Spleen (tissue), 11 donors: ENCODE results near the gene MISFA. TPM values are rescaled to one million over a fixed set of nuclear protein-coding genes. Genes with fewer than 3 reads are reported as not detected.

ENCODE experiments used
- DNase-seq: peaks from one replicate; pipeline ENCODE4 v3.0.0-alpha.2; 2020
- H3K27ac ChIP-seq, 8 donors: fragments of 200-600 bp; sonication (generic) in 7 of 8; 1 replicate in 4 of 8; 2 replicates in 4 of 8; pipeline versions ENCODE4 v1.5.0 to v1.8.0; 2016 to 2021; ENCODE audit warnings: inconsistent platforms in 4 of 8, mild to moderate bottlenecking in 4 of 8, moderate library complexity in 1 of 8
- H3K27me3 ChIP-seq, 7 donors: fragments of 200-600 bp; sonication (generic) in 6 of 7; replicated peaks in 1 of 7; 1 replicate in 4 of 7; 2 replicates in 3 of 7; pipeline versions ENCODE4 v1.5.0 to v1.8.0; 2016 to 2021; ENCODE audit warnings: inconsistent platforms in 3 of 7, mild to moderate bottlenecking in 1 of 7
- H3K36me3 ChIP-seq, 6 donors: fragments of 200-600 bp; sonication (generic) in 5 of 6; 1 replicate in 4 of 6; 2 replicates in 2 of 6; pipeline versions ENCODE4 v1.5.0 to v1.8.0; 2016 to 2021; ENCODE audit warnings: inconsistent platforms in 2 of 6
- H3K4me1 ChIP-seq, 6 donors: fragments of 200-600 bp; sonication (generic) in 5 of 6; 1 replicate in 3 of 6; 2 replicates in 3 of 6; pipeline versions ENCODE4 v1.5.0 to v1.8.0; 2016 to 2021; ENCODE audit warnings: inconsistent platforms in 3 of 6
- H3K4me3 ChIP-seq, 8 donors: fragments of 200-600 bp; sonication (generic) in 7 of 8; 1 replicate in 4 of 8; 2 replicates in 4 of 8; pipeline versions ENCODE4 v1.5.0 to v1.8.0; 2016 to 2021; ENCODE audit warnings: inconsistent platforms in 4 of 8, mild to moderate bottlenecking in 4 of 8, moderate library complexity in 2 of 8
- H3K9me3 ChIP-seq, 8 donors: fragments of 200-600 bp; sonication (generic) in 7 of 8; 1 replicate in 4 of 8; 2 replicates in 4 of 8; pipeline versions ENCODE4 v1.5.0 to v1.8.0; 2016 to 2021; ENCODE audit warnings: inconsistent platforms in 4 of 8
- POLR2A ChIP-seq, 3 donors: fragments of 450-650 bp; IDR thresholded peaks; one replicate each; pipeline ENCODE4 v1.5.1; 2017; ENCODE audit warnings: antibody characterized with exemption in 3 of 3, mild to moderate bottlenecking in 1 of 3
- POLR2AphosphoS5 ChIP-seq, 3 donors: sonication (generic); formaldehyde crosslinking; IDR thresholded peaks; one replicate each; pipeline ENCODE4 v1.5.1; 2017; ENCODE audit warnings: antibody characterized with exemption in 3 of 3
- WGBS, 5 donors: extraction: QIAGEN DNeasy Blood & Tissue Kit in 3 of 5; methylation state at CpG; one replicate each; pipeline versions ENCODE4 v1.1.5 to v1.1.7; 2013 to 2018; 5-methylcytosine and 5-hydroxymethylcytosine counted together
- intact Hi-C: fragments of 100-400 bp; cut with DNase I; formaldehyde crosslinking; loops from one replicate; pipeline ENCODE4 v1.15.0; 2023; ENCODE audit warnings: low total_unique reads
- polyA plus RNA-seq, 3 donors: library from polyadenylated mRNA; stranded (reverse); fragments of 200-250 nt; gene quantifications; one replicate each; pipeline ENCODE4 v1.2.1, GENCODE V29; 2013
- total RNA-seq, 7 donors: library from RNA; depleted of rRNA in 3 of 7; stranded (reverse); fragments of >200 nt in 3 of 7; fragmentation: NEBNext Ultra II Directional in 4 of 7; extraction: Animal tissue kit (Norgen Biotek cat#: 25700) in 4 of 7; gene quantifications; one replicate each; pipeline versions ENCODE4 v1.1.0 to v1.2.1, GENCODE V29; 2016 to 2021
- TF ChIP-seq, protein P1 (sequence below), 11 experiments: fragments of 200-600 bp in 7 of 11; fragments of 450-650 bp in 4 of 11; sonication (generic) in 4 of 11; IDR thresholded peaks in 8 of 11; conservative IDR thresholded peaks in 3 of 11; 1 replicate in 7 of 11; 2 replicates in 4 of 11; pipeline versions ENCODE4 v1.4.0 to v1.8.0; 2016 to 2021; ENCODE audit warnings: antibody characterized with exemption in 11 of 11, inconsistent platforms in 4 of 11, mild to moderate bottlenecking in 1 of 11
- donor health status: healthy with polysubstance abuse.
- donor health status: DM: no; HTN: no; CAD: no; lungs with moderate emphysema.
- donor health status: DM: no; HTN: no; CAD: no.
- donor health status: Bipolar disorder and iron deficiency.
- donor health status: healthy.
- donor health status: DM: no; HTN: no; CAD: no.
- donor health status: DM: yes; HTN: yes; CAD: no.

The MISFA gene
- total and polyA plus RNA-seq, 10 donors, result 0.83 to 4.4 (median 1.8) TPM; not detected in 1

DNA sequence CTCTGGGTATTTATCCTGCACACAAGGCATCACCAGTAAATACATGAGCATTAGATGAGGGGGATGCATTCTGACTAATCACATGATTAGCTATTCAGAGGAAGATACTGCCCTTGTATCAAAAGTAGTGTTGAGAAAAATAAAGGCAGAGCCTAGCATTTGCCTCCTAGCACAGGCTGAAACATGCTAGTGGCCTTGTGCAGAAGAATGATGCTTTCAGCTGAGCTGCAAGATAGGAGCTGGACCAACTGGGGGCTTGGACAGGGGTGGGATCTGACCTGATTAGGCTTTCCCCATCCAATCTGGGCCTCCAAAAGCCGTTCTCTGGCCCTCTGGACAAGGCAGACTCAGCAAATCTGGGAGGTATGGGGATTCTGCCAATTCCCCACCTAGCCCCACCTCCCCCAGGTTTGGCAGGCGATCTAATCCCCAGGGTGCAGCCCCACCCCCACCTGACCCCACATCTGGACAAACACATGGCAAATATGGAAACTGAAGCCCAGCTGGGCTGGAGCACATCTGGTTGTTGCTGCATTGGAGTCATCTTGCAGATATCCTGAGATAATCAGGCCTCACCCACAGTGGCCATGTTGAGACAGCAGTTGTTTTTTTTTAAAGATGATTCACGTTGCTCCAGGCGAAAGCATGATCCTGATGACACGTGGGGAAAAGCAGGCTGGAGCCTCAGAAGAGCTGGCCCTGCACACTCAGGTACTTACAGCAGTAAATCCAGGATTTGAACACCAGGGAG is 4.4 kb upstream of the MISFA start:
- no peaks in the 10 kb centered on the region for H3K27me3 ChIP-seq
- no peak for DNase-seq
- WGBS, 5 donors, result 68 to 84% (median 75%) methylated on average over 5 of the region's 5 CpGs
- no peak overlapping the region for H3K4me3 ChIP-seq
- no peak overlapping the region for H3K27ac ChIP-seq
- peaks cover 6 to 20% (median 13%) of the 10 kb centered on the region in 6 donors for H3K4me1 ChIP-seq
- TF ChIP-seq POLR2A (IDR thresholded peaks at IDR 0.05) (no peak), POLR2AphosphoS5 (IDR thresholded peaks at IDR 0.05) (no peak)
- TF ChIP-seq, protein P1, sequence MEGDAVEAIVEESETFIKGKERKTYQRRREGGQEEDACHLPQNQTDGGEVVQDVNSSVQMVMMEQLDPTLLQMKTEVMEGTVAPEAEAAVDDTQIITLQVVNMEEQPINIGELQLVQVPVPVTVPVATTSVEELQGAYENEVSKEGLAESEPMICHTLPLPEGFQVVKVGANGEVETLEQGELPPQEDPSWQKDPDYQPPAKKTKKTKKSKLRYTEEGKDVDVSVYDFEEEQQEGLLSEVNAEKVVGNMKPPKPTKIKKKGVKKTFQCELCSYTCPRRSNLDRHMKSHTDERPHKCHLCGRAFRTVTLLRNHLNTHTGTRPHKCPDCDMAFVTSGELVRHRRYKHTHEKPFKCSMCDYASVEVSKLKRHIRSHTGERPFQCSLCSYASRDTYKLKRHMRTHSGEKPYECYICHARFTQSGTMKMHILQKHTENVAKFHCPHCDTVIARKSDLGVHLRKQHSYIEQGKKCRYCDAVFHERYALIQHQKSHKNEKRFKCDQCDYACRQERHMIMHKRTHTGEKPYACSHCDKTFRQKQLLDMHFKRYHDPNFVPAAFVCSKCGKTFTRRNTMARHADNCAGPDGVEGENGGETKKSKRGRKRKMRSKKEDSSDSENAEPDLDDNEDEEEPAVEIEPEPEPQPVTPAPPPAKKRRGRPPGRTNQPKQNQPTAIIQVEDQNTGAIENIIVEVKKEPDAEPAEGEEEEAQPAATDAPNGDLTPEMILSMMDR (IDR thresholded peaks at IDR 0.05 in 8 of 11, conservative IDR thresholded peaks at IDR 0.05 in 3 of 11), result no peak
- H3K9me3 ChIP-seq, result no peaks in the 10 kb centered on the region
- peaks cover 0 to 16% (median 6%) of the 10 kb centered on the region in 6 donors for H3K36me3 ChIP-seq
- intact Hi-C loops, result no loop called here

DNA sequence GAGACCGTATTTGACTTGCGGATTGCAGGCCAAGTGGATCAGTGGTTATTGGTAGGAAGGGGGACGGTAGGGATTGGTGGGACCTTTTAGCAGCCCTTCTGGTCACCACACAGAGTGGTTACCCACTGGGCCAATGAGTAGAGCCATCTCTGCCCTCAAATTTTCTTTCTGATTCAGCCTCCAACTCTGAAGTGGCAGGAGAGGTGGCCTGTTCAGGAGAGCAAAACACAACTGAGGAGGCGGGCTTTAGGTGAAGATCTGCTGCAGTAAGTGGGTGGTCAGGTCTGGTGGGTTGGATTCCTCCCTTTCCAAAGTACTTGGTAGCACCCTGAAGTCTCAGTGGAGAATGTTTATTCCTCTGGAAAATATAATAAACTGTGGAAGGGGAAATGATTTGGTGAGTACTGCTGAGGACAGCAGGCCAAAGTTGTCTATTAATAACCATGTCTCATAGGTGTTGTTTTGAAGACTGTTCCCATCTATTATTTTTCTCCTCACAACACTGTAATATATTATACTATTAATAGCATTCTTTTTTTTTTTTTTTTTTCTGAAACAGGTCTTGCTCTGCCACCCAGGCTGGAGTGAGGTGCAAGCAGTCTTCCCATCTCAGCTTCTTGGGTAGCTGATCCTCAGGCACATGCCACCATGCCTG is 1.5 kb downstream of the MISFA start:
- WGBS, 5 donors, result 90 to 98% (median 94%) methylated on average over 4 of the region's 4 CpGs
- no peak overlapping the region for H3K4me3 ChIP-seq
- H3K4me1 ChIP-seq, result no peaks in the 10 kb centered on the region
- DNase-seq, result no peak
- intact Hi-C loops, result no loop called here
- no peak overlapping the region for H3K27ac ChIP-seq
- TF ChIP-seq POLR2AphosphoS5 (IDR thresholded peaks at IDR 0.05), result no peak
- no peak for TF ChIP-seq POLR2A (IDR thresholded peaks at IDR 0.05)
- TF ChIP-seq, protein P1 (IDR thresholded peaks at IDR 0.05 in 8 of 11, conservative IDR thresholded peaks at IDR 0.05 in 3 of 11), result no peak
- H3K27me3 ChIP-seq, result no peaks in the 10 kb centered on the region
- no peaks in the 10 kb centered on the region for H3K9me3 ChIP-seq
- H3K36me3 ChIP-seq, result peaks cover 0 to 27% (median 2%) of the 10 kb centered on the region in 6 donors

DNA sequence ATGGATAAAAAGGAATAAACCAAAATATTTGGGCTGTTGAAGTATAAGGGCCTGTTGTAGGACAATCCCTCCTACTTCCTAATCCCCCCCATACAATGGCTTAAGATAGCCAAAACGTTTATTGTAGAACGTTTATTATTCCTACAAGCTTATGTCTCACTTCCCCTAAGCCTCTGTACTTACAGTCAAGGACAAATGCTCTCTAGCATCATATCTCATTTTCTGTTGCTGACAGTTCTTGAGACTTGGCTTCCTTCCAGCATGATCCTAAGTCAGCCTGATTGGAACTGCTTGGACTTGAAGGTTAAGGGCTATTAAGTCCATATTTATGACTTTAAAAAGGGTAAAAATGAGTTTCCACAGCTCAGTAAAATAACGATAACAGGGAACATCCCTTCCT is 8.8 kb downstream of the MISFA start:
- Histone ChIP-seq H3K27me3 (no peaks in the 10 kb centered on the region), H3K4me3 (no peak overlapping the region), H3K36me3 (peaks cover 0 to 91% (median 40%) of the 10 kb centered on the region in 6 donors), H3K9me3 (no peaks in the 10 kb centered on the region), H3K4me1 (no peaks in the 10 kb centered on the region), H3K27ac (no peak overlapping the region)
- no peak for DNase-seq
- 56 to 73% (median 67%) methylated on average over 3 of the region's 3 CpGs for WGBS, 5 donors
- TF ChIP-seq, protein P1 (IDR thresholded peaks at IDR 0.05 in 8 of 11, conservative IDR thresholded peaks at IDR 0.05 in 3 of 11), result no peak
- no peak for TF ChIP-seq POLR2A (IDR thresholded peaks at IDR 0.05)
- intact Hi-C loops, result no loop called here

DNA sequence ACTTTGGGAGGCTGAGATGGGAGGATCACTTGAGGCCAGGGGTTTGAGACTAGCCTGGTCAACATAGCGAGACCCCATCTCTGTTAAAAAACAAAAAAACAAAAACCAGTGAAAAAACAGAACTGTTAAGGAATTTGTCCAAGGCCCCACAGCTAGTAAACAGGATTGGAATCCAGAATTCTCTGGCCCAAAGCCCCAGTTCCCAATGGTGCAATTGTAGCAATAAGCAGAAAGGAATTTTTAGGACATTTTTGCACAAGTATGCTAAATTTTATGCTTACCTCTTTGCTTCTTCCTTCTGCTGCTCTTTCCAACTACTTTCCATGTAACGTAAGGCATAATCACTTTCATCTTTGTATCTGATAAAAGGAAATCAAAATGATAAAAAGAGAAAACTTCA is 11.6 kb downstream of the MISFA start:
- no peak for DNase-seq
- intact Hi-C loops, result no loop called here
- WGBS, 5 donors, result 90 to 100% (median 97%) methylated on average over 2 of the region's 2 CpGs
- Histone ChIP-seq H3K4me3 (no peak overlapping the region), H3K4me1 (peaks cover 0 to 7% (median 1%) of the 10 kb centered on the region in 6 donors), H3K36me3 (peaks cover 3 to 98% (median 60%) of the 10 kb centered on the region in 6 donors), H3K27me3 (no peaks in the 10 kb centered on the region), H3K9me3 (no peaks in the 10 kb centered on the region), H3K27ac (no peak overlapping the region)
- TF ChIP-seq, protein P1 (IDR thresholded peaks at IDR 0.05 in 8 of 11, conservative IDR thresholded peaks at IDR 0.05 in 3 of 11), result no peak
- TF ChIP-seq POLR2AphosphoS5 (IDR thresholded peaks at IDR 0.05) (no peak), POLR2A (IDR thresholded peaks at IDR 0.05) (no peak)
